GM18511 (cell line): Measurements from ENCODE around the gene ATP10A.
"Not testable (repeated sequence)": the region's sequence is repeated elsewhere in the genome, so short reads cannot be mapped to it uniquely, and the experiment has no call there.

Experiments
- ATAC-seq: cut with Tn5 transposase; IDR thresholded peaks from one replicate; pipeline ENCODE4 v1.9.1; 2021; ENCODE audit warnings: mild to moderate bottlenecking, moderate library complexity; ENCODE audit not compliant: unreplicated experiment

Gene ATP10A

GRCh38 chr15:25859838-25860645, 3.1 kb downstream of the ATP10A start:
- no peak for ATAC-seq

GRCh38 chr15:25858952-25859760, 4.0 kb downstream of the ATP10A start:
- no peak for ATAC-seq

DNA sequence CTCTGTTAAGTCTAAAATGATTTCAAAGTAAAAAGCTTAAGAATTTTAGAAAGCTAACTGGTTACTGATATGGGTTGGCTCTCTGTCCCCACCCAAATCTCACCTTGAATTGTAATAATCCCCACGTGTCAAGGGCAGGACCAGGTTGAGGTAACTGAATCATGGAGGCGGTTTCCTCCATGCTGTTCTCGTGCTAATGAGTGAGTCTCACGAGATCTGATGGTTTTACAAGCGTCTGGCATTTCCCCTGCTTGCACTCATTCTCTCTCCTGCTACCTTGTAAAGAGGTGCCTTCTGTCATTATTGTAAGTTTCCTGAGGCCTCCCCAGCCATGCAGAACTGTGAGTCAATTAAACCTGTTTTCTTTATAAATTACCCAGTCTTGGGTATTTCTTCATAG, 7.1 kb downstream of the ATP10A start:
- ATAC-seq: not testable (repeated sequence)

DNA sequence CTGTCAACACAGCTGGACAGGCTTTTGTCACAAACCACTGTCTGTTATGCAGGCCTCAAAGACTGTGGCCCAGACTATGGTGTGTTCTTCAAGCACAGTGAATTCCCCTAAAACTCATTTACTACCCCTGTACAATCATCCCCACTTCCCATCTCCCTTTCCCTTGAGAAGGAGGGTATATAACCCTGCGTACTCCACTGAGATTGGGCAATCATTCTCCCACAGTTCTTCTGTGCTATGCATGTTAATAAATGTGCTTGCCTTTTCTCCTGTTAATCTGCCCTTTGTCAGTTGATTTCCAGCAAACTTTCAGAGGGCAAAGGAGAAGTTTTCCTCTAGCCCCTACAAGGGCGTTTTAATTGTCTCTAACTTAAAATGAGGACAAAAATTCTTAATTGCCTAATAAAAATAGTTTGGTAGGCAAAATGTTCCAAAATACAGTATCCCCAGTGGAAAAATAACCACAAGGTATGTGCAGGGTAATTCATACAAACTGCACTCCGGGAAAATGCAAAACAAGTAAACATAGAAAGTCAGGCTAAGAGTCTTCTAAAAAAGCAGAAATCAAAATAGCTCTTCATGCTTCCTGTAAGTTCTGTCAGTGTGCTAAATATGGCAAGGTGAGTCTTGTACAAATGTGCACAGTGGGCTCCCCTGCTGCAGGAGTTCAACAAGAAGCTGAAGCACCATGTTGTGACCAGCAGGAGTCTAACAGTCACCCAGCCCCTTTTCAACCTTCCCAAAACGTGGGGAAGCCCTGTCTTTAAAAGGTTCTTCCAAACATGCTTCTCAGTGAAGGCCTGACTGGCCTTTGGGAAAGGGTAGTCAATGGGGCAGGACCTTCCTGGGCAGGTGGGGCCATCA, 10.2 kb downstream of the ATP10A start:
- no peak for ATAC-seq

DNA sequence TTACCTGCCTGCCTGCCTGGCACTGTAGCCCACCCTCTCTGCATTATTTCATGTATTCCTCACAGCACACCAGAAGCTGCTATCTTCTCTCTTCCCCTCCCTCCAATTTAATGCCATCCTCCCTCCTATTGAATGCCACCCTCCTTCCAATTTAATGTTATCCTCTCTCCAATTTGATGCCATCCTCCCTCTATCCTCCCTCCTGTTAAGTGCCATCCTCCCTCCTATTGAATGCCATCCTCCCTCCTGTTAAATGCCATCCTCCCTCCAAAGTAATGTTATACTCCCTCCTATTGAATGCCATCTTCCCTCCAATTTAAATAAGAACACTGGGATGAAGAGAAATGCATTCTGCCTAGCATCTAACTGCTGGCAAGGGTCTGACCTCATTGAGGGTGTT, 11.1 kb downstream of the ATP10A start:
- ATAC-seq: no peak

GRCh38 chr15:25850154-25851111, 12.7 kb downstream of the ATP10A start:
- no peak for ATAC-seq

DNA sequence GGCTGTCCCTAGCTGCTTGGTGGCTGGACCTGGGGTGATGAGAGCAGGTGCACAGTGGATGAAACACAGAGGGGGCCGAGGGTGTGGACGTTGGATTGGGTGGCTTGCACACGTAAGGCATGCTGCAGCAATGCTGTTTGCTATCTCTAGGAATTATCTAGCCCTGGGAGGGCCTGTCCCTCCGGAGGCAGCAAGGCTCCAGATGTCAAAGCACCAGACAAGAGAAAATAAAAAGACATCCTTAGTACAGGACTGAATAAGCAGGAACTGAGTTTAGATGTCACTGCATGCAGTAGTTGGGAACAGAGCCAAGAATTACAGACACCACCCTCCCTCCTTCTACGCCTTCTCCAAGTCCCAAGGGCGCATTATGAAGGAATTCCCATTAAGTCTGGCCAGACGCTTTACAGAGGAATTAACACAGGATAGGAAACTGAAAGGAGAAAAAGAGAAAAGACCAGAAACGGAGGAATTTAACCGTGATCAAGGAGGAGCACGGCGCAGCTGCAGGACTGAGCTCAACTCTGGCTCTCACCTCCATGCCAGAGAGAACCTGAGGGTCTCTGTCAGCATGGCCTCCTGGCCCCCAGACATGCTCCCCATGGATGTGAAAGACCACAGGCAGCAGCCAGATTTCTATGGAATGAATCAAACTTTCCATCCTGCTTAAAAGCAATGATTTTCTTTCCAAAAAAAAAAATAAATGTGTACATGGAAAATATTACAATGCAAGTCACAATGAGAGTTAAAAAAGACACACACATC, 13.8 kb downstream of the ATP10A start:
- ATAC-seq: no peak

DNA sequence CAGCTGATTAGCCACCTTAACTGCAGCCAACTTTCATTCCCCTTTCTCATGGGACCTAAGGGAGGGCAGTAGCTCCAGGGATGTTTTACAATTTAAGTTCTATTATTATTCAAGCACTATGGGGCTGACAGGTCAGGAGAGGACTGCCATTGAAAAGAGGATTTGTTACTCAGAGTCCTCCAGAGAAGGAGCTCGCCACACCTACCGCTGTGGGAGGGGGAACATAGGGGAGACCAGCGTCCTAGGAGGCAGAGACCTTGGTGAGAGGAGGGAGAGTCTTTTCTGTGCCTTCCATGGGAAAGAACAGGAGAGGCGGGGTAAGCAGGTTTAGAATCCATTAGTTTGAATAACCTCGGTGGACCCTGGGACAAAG, 14.4 kb downstream of the ATP10A start:
- no peak for ATAC-seq

DNA sequence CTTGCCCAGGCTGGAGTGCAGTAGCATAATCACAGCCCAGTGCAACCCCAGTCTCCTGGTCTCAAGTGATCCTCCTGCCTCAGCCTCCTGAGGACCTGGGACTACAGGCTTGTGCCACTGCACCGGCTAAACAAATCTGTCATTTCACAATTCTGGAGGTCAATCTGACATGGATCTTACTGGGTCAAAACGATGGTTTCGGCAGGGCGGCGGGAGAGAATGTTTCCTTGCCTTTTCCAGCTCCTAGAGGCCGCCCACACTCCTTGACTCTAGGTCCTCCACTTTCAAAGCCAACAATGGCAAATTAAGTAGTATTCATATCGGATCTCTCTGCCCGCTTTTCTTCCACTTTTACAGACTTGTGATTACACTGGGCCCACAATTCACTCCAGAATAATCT, 14.8 kb downstream of the ATP10A start:
- no peak for ATAC-seq

GRCh38 chr15:25847051-25847450, 16.1 kb downstream of the ATP10A start:
- no peak for ATAC-seq

- ATAC-seq: no peak
Observed at GRCh38 chr15:25846377-25846776, 16.8 kb downstream of the ATP10A start.

- no peak for ATAC-seq
Observed at GRCh38 chr15:25844981-25845680, 18.0 kb downstream of the ATP10A start.

GRCh38 chr15:25844542-25844941, 18.6 kb downstream of the ATP10A start:
- no peak for ATAC-seq

- ATAC-seq: no peak
Observed at GRCh38 chr15:25844076-25844475, 19.1 kb downstream of the ATP10A start.

GRCh38 chr15:25839638-25840156, 23.4 kb downstream of the ATP10A start:
- no peak for ATAC-seq

DNA sequence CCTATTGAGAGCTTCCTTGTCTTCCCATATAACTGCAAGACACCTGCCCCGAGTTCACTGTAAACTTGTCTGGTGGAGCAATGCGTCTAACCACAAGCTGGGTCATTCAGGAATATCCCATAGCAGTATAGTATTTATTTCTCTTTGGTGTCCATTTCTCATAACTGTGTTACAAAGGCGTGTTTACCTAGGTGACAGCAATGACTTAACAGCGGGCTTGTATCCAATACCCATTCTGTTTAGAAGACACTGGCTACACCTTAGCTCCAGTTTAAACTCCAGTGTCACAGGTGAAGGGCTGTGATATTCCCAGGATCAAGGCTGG, 24.3 kb downstream of the ATP10A start:
- ATAC-seq: no peak

DNA sequence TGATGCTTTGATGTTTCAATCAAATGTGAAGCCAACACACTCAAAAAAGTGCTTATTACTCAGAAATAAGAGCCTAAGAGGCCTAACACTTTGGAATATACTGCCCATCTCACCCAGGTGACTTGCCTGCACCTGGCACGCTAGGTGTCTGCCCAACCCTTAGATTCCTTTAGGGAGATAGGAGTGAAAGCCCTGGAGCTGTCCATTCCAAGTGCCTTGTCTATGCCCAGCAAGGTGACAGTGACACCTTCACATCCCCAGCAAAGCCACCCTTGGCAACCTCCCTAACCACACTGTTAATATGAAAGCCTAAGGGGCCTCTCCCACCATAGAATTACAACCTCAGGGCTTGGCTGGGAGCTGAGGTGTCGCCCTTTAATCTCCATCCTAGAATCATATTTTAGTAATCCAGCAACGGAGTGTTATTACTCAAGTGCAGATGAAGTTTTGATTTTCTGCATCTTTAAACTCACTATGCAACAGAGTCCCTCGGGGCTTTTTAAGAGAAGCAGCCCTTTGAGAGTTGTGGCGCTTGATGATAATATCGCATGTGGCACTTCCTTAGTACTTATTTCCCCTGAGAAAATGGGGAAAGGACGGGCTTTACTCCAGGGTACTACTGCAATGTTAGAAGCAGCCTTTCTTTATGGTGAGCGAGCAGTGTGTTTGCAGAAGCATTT, 24.8 kb downstream of the ATP10A start:
- no peak for ATAC-seq

DNA sequence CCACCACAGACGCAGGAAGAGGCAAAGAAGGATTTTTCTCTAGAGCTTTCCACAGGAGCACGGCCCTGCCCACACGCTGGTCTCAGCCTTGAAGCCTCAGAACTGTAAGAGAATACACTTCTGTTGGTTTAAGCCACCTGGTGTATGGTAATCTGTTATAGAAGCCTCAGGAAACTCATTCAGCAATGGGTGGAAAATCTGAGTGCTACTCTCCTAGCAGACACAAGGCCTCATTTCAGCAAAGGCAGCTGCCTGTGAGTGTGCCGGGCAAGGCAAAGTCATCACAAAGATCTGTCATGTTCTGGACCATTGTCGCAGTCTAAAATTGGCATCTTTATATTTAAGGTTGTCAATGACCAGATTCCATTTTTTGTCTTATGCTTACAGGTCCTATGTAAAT, 31.0 kb downstream of the ATP10A start:
- no peak for ATAC-seq
